A549 (cell line): Measurements from ENCODE around the gene CLASP2. TPM values are rescaled to one million over a fixed set of nuclear protein-coding genes. Genes with fewer than 3 reads are reported as not detected.

Source experiments
- ATAC-seq, 2 experiments: fragments of 200-7000 bp in 1 of 2; fragments of >200 bp in 1 of 2; cut with Nextera tagmentation in 1 of 2; cut with Tn5 transposase in 1 of 2; 3 replicates each; pipeline versions ENCODE4 v1.8.0 to v1.9.1; 2018 to 2020; ENCODE audit warnings: mild to moderate bottlenecking in 1 of 2, moderate library complexity in 1 of 2
- CTCF ChIA-PET: fragments of 300-600 bp; sonication (Branson Sonifier 250); formaldehyde crosslinking; extraction: SDS; loops from one replicate; lab custom pipeline; 2021; ENCODE audit warnings: antibody characterized with exemption, inconsistent platforms; lab: Yijun Ruan, JAX
- POLR2A ChIA-PET: fragments of 350-600 bp; formaldehyde crosslinking; extraction: SDS; loops from one replicate; lab custom pipeline; 2021; ENCODE audit warnings: antibody characterized with exemption, inconsistent platforms; lab: Yijun Ruan, JAX
- DNase-seq, 2 experiments: peaks; one replicate each; pipeline versions ENCODE4 v3.0.0 to v3.0.0-alpha.2; 2011 to 2016; ENCODE audit warnings: low read depth in 1 of 2, low spot score in 1 of 2
- FAIRE-seq: peaks from 2 replicates; lab custom pipeline; 2011; peaks lifted over from hg19 to GRCh38; lab: Jason Lieb, UNC
- H3K27ac ChIP-seq, 2 experiments: fragments of >200 bp; sonication (Bioruptor Twin); formaldehyde crosslinking; 3 replicates each; pipeline ENCODE4 v1.5.1; 2016 to 2017
- H3K4me1 ChIP-seq: fragments of >200 bp; sonication (Bioruptor Twin); formaldehyde crosslinking; 3 replicates; pipeline ENCODE4 v1.6.1; 2016
- H3K4me2 ChIP-seq: fragments of >200 bp; sonication (Bioruptor Twin); formaldehyde crosslinking; 3 replicates; pipeline ENCODE4 v1.6.1; 2016
- H3K4me3 ChIP-seq: fragments of >200 bp; sonication (Bioruptor Twin); formaldehyde crosslinking; 3 replicates; pipeline ENCODE4 v1.5.1; 2016
- H3K9me3 ChIP-seq: fragments of >200 bp; sonication (Bioruptor Twin); formaldehyde crosslinking; 3 replicates; pipeline ENCODE4 v1.6.1; 2016
- CBX2 ChIP-seq: fragments of 200-600 bp; sonication (generic); IDR thresholded peaks from 2 replicates; pipeline ENCODE4 v1.6.1; 2016; ENCODE audit warnings: low read depth, mild to moderate bottlenecking, borderline replicate concordance
- CEBPB ChIP-seq, 2 experiments: fragments of >200 bp in 1 of 2; sonication (Bioruptor Twin) in 1 of 2; formaldehyde crosslinking in 1 of 2; IDR thresholded peaks; 2 replicates each; pipeline ENCODE4 v1.6.1; 2012 to 2016
- CHD2 ChIP-seq: fragments of 150-350 bp; IDR thresholded peaks from 2 replicates; pipeline ENCODE4 v1.6.1; 2014; ENCODE audit warnings: low read length; ENCODE audit not compliant: partially characterized antibody
- CHD4 ChIP-seq: fragments of 200-600 bp; sonication (generic); IDR thresholded peaks from 2 replicates; pipeline ENCODE4 v1.6.1; 2016; ENCODE audit warnings: antibody characterized with exemption, mild to moderate bottlenecking, borderline replicate concordance
- EHMT2 ChIP-seq: fragments of 200-600 bp; sonication (generic); IDR thresholded peaks from 2 replicates; pipeline ENCODE4 v1.6.1; 2016; ENCODE audit warnings: antibody characterized with exemption, low read depth, mild to moderate bottlenecking, moderate library complexity
- HOXB13 ChIP-seq: fragments of 250-450 bp; sonication (Bioruptor Pico); IDR thresholded peaks from 2 replicates; pipeline ENCODE4 v1.5.0; 2020; ENCODE audit warnings: low read depth, mild to moderate bottlenecking, moderate library complexity
- JUN ChIP-seq, 2 experiments: fragments of >200 bp; sonication (Bioruptor Twin); formaldehyde crosslinking; IDR thresholded peaks; 2 replicates in 1 of 2; 3 replicates in 1 of 2; pipeline ENCODE4 v1.6.1; 2016 to 2017
- MAFK ChIP-seq: fragments of 450-650 bp; IDR thresholded peaks from 2 replicates; pipeline ENCODE4 v1.6.1; 2014; ENCODE audit not compliant: partially characterized antibody
- MAZ ChIP-seq: fragments of 150-350 bp; IDR thresholded peaks from 2 replicates; pipeline ENCODE4 v1.6.1; 2014; ENCODE audit warnings: antibody characterized with exemption, low read depth, low read length, borderline replicate concordance
- NFE2L2 ChIP-seq: fragments of 150-350 bp; conservative IDR thresholded peaks from 2 replicates; pipeline ENCODE4 v1.6.1; 2014; ENCODE audit warnings: low read length
- NPAS2 ChIP-seq: fragments of 250-450 bp; sonication (Bioruptor Pico); IDR thresholded peaks from 2 replicates; pipeline ENCODE4 v1.8.0; 2022; ENCODE audit warnings: mild to moderate bottlenecking, moderate library complexity, borderline replicate concordance
- NR3C1 ChIP-seq: fragments of >200 bp; sonication (Bioruptor Twin); formaldehyde crosslinking; IDR thresholded peaks from 3 replicates; pipeline ENCODE4 v1.6.1; 2017
- PHF8 ChIP-seq: fragments of 200-600 bp; sonication (generic); IDR thresholded peaks from 2 replicates; pipeline ENCODE4 v1.6.1; 2016; ENCODE audit warnings: low read depth, mild to moderate bottlenecking, antibody characterized with exemption, moderate library complexity, borderline replicate concordance
- POLR2A ChIP-seq: IDR thresholded peaks from 2 replicates; pipeline ENCODE4 v1.6.1; 2012; ENCODE audit warnings: mild to moderate bottlenecking, low read length
- POLR2AphosphoS2 ChIP-seq: conservative IDR thresholded peaks from 2 replicates; pipeline ENCODE4 v1.6.1; 2012; ENCODE audit warnings: low read length, improper control_type of control experiment, inconsistent platforms
- RAD21 ChIP-seq, 2 experiments: fragments of >200 bp in 1 of 2; sonication (Bioruptor Twin) in 1 of 2; formaldehyde crosslinking in 1 of 2; IDR thresholded peaks in 1 of 2; conservative IDR thresholded peaks in 1 of 2; 2 replicates in 1 of 2; 3 replicates in 1 of 2; pipeline ENCODE4 v1.6.1; 2012 to 2018; ENCODE audit warnings: inconsistent platforms in 1 of 2
- RCOR1 ChIP-seq: fragments of 150-350 bp; IDR thresholded peaks from 2 replicates; pipeline ENCODE4 v1.6.1; 2014; ENCODE audit warnings: antibody characterized with exemption, low read length, low read depth
- ZNF302 ChIP-seq: fragments of 250-450 bp; sonication (Bioruptor Pico); IDR thresholded peaks from 2 replicates; pipeline ENCODE4 v1.9.0; 2021; ENCODE audit warnings: inconsistent platforms, mild to moderate bottlenecking, moderate library complexity
- ZSCAN20 ChIP-seq: fragments of 250-450 bp; sonication (Bioruptor Pico); IDR thresholded peaks from 2 replicates; pipeline ENCODE4 v1.8.0; 2022; ENCODE audit warnings: mild to moderate bottlenecking, moderate library complexity
- WGBS: methylation state at CpG from one replicate; pipeline ENCODE4 v1.1.6; 2017; ENCODE audit errors: missing lambda C conversion rate; 5-methylcytosine and 5-hydroxymethylcytosine counted together
- polyA plus RNA-seq, 4 experiments: library from polyadenylated mRNA; depleted of rRNA in 3 of 4; stranded (reverse); fragments of >200 nt; fragmentation: RNase III in 1 of 4; extraction: RNeasy Plus Mini Kit Qiagen cat#74134 plus additional on column Dnase treatment in 1 of 4; gene quantifications; 2 replicates in 3 of 4; 3 replicates in 1 of 4; pipeline ENCODE4 v1.2.3, GENCODE V29; 2011 to 2017
- TF ChIP-seq, protein P1 (sequence below): fragments of 250-450 bp; sonication (Bioruptor Pico); IDR thresholded peaks from 2 replicates; pipeline ENCODE4 v1.5.0; 2021; ENCODE audit warnings: mild to moderate bottlenecking, moderate library complexity, borderline replicate concordance
- TF ChIP-seq, protein P2 (sequence below): fragments of >200 bp; sonication (Bioruptor Twin); formaldehyde crosslinking; IDR thresholded peaks from 3 replicates; pipeline ENCODE4 v1.5.1; 2016
- TF ChIP-seq, protein P3 (sequence below): IDR thresholded peaks from 2 replicates; pipeline ENCODE4 v1.6.1; 2012

CLASP2 gene
- polyA plus RNA-seq, 2 of the 4 experiments (the other 2 are of a cell fraction) = 18.1 to 66.5 TPM

DNA sequence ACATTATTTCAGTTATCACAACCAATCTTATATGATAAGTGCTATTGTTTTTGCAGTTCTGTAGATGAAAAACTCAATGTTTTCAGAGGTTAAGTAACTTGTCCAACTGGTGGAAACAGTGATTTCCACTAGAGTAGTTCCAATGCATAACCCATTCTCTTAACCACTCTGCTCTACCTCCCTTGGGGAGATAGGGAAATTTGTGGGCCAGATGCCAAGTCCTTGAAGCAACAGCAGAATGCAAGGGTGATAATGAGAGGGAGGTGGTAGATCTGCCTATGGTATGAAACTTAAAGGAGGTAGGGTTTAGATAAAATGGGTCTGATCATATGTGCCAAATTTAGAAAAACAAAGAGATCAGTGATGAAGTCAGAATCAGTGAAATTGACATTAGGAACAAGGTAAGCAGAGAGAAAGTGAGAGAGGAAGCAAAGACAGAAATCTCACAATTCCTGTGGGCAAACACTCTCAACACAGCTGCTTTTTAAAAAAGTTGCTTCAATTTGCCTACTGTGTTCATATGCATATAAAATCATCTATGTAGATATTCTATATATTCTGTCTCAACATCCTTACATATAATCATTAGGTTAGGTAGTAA lies 227.3 kb downstream of the CLASP2 start:
- ATAC-seq (no peak), DNase-seq (no peak), FAIRE-seq (no peak)
- Histone ChIP-seq H3K27ac (no peak overlapping the region), H3K4me3 (no peak overlapping the region), H3K4me2 (no peak overlapping the region), H3K4me1 (no peaks in the 10 kb centered on the region), H3K9me3 (no peaks in the 10 kb centered on the region)
- ChIA-PET CTCF (interaction anchor here (0.5 kb wide), 1 partner anchor 95 kb away, joined by 3 read pairs; no protein-coding TSS in a partner anchor), POLR2A (no interaction called here)
- TF ChIP-seq POLR2AphosphoS2 = no peak
- no peak for TF ChIP-seq CBX2
- no peak for TF ChIP-seq MAFK
- TF ChIP-seq POLR2A = no peak
- TF ChIP-seq, protein P1, sequence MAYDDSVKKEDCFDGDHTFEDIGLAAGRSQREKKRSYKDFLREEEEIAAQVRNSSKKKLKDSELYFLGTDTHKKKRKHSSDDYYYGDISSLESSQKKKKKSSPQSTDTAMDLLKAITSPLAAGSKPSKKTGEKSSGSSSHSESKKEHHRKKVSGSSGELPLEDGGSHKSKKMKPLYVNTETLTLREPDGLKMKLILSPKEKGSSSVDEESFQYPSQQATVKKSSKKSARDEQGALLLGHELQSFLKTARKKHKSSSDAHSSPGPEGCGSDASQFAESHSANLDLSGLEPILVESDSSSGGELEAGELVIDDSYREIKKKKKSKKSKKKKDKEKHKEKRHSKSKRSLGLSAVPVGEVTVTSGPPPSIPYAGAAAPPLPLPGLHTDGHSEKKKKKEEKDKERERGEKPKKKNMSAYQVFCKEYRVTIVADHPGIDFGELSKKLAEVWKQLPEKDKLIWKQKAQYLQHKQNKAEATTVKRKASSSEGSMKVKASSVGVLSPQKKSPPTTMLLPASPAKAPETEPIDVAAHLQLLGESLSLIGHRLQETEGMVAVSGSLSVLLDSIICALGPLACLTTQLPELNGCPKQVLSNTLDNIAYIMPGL (CRISPR knock-in tag) = no peak
- no peak for TF ChIP-seq EHMT2
- no peak for TF ChIP-seq HOXB13 (CRISPR knock-in tag)
- TF ChIP-seq NPAS2 (CRISPR knock-in tag) = no peak
- no peak for TF ChIP-seq RCOR1

DNA sequence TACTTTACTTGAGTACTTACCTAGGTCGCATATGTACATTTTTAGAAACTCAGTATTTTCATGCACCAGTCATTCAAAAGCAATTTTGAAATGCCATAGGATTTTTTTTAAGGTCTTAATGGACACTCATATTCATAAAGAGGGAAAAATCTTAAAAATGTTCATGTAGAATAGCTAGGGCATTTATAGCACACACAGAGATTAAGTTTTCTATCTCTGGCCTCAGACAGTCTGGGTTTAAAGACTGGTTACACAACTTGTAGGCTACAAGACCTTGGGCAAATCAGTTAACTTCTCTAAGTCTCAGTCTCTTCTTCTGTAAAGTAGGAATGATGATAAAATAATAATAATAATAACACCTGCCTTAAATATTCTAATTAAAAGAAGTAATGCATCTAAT lies 229.4 kb downstream of the CLASP2 start:
- DNase-seq (no peak), ATAC-seq (no peak), FAIRE-seq (no peak)
- H3K4me2 ChIP-seq = no peak overlapping the region
- WGBS = 80% methylated on average over 1 of the region's 1 CpG
- POLR2A ChIA-PET = no interaction called here
- no peak for TF ChIP-seq RCOR1
- TF ChIP-seq, protein P2, sequence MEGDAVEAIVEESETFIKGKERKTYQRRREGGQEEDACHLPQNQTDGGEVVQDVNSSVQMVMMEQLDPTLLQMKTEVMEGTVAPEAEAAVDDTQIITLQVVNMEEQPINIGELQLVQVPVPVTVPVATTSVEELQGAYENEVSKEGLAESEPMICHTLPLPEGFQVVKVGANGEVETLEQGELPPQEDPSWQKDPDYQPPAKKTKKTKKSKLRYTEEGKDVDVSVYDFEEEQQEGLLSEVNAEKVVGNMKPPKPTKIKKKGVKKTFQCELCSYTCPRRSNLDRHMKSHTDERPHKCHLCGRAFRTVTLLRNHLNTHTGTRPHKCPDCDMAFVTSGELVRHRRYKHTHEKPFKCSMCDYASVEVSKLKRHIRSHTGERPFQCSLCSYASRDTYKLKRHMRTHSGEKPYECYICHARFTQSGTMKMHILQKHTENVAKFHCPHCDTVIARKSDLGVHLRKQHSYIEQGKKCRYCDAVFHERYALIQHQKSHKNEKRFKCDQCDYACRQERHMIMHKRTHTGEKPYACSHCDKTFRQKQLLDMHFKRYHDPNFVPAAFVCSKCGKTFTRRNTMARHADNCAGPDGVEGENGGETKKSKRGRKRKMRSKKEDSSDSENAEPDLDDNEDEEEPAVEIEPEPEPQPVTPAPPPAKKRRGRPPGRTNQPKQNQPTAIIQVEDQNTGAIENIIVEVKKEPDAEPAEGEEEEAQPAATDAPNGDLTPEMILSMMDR = no peak
- no peak for TF ChIP-seq HOXB13 (CRISPR knock-in tag)
- no peak for TF ChIP-seq NFE2L2
- TF ChIP-seq MAZ = no peak
- TF ChIP-seq POLR2A = no peak
- CTCF ChIA-PET = no interaction called here
- no peak overlapping the region for H3K4me3 ChIP-seq
- no peaks in the 10 kb centered on the region for H3K4me1 ChIP-seq
- H3K9me3 ChIP-seq = no peaks in the 10 kb centered on the region
- no peak overlapping the region for H3K27ac ChIP-seq

DNA sequence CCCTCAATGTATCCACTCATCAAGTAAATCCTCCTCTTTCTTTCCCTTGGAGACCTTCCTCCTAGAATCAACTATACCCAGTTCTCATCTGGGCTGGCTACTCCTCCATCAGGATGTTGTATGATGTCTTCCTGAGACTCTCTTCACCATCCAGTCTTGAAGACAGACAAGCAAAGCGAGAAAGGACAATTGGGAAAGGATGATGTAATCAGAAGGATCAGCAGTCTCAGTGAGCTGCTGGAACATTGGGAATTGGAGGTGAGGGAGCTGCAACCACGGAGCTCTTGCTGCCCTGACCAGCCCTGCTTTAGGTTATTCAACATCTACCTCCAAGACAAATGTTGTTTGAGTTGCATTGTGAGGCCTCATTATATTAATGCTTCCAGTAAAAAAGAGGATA lies 229.8 kb downstream of the CLASP2 start:
- TF ChIP-seq RCOR1 (no peak), ZSCAN20 (CRISPR knock-in tag) (no peak), CHD2 (no peak), HOXB13 (CRISPR knock-in tag) (no peak), ZNF302 (CRISPR knock-in tag) (no peak), CHD4 (no peak), JUN (IDR thresholded peaks at IDR 0.05) (no peak), MAFK (no peak), RAD21 (conservative IDR thresholded peaks at IDR 0.05 in 1 of 2, IDR thresholded peaks at IDR 0.05 in 1 of 2) (no peak), CEBPB (IDR thresholded peaks at IDR 0.05) (no peak), EHMT2 (no peak), NR3C1 (no peak), PHF8 (no peak)
- TF ChIP-seq, protein P3, sequence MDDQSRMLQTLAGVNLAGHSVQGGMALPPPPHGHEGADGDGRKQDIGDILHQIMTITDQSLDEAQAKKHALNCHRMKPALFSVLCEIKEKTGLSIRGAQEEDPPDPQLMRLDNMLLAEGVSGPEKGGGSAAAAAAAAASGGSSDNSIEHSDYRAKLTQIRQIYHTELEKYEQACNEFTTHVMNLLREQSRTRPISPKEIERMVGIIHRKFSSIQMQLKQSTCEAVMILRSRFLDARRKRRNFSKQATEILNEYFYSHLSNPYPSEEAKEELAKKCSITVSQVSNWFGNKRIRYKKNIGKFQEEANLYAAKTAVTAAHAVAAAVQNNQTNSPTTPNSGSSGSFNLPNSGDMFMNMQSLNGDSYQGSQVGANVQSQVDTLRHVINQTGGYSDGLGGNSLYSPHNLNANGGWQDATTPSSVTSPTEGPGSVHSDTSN = no peak
- TF ChIP-seq, protein P2 = no peak
- DNase-seq = no peak
- ATAC-seq = no peak

More for the DNA sequence above, 229.8 kb downstream of the CLASP2 start:
- Histone ChIP-seq H3K4me3 (no peak overlapping the region), H3K27ac (no peak overlapping the region), H3K4me1 (no peaks in the 10 kb centered on the region), H3K4me2 (no peak overlapping the region), H3K9me3 (no peaks in the 10 kb centered on the region)
- FAIRE-seq = no peak
- 80% methylated on average over 2 of the region's 2 CpGs for WGBS
- ChIA-PET POLR2A (no interaction called here), CTCF (interaction anchor here (0.6 kb wide), 1 partner anchor 8 kb away, joined by 3 read pairs; no protein-coding TSS in a partner anchor)
